ENCODE measurements around the gene BAZ1B.

- TF ChIP-seq, protein P1, sequence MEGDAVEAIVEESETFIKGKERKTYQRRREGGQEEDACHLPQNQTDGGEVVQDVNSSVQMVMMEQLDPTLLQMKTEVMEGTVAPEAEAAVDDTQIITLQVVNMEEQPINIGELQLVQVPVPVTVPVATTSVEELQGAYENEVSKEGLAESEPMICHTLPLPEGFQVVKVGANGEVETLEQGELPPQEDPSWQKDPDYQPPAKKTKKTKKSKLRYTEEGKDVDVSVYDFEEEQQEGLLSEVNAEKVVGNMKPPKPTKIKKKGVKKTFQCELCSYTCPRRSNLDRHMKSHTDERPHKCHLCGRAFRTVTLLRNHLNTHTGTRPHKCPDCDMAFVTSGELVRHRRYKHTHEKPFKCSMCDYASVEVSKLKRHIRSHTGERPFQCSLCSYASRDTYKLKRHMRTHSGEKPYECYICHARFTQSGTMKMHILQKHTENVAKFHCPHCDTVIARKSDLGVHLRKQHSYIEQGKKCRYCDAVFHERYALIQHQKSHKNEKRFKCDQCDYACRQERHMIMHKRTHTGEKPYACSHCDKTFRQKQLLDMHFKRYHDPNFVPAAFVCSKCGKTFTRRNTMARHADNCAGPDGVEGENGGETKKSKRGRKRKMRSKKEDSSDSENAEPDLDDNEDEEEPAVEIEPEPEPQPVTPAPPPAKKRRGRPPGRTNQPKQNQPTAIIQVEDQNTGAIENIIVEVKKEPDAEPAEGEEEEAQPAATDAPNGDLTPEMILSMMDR (IDR thresholded peaks at IDR 0.05; ENCODE audit: poor library complexity, severe bottlenecking), result no peak
- TF ChIP-seq, protein P2, sequence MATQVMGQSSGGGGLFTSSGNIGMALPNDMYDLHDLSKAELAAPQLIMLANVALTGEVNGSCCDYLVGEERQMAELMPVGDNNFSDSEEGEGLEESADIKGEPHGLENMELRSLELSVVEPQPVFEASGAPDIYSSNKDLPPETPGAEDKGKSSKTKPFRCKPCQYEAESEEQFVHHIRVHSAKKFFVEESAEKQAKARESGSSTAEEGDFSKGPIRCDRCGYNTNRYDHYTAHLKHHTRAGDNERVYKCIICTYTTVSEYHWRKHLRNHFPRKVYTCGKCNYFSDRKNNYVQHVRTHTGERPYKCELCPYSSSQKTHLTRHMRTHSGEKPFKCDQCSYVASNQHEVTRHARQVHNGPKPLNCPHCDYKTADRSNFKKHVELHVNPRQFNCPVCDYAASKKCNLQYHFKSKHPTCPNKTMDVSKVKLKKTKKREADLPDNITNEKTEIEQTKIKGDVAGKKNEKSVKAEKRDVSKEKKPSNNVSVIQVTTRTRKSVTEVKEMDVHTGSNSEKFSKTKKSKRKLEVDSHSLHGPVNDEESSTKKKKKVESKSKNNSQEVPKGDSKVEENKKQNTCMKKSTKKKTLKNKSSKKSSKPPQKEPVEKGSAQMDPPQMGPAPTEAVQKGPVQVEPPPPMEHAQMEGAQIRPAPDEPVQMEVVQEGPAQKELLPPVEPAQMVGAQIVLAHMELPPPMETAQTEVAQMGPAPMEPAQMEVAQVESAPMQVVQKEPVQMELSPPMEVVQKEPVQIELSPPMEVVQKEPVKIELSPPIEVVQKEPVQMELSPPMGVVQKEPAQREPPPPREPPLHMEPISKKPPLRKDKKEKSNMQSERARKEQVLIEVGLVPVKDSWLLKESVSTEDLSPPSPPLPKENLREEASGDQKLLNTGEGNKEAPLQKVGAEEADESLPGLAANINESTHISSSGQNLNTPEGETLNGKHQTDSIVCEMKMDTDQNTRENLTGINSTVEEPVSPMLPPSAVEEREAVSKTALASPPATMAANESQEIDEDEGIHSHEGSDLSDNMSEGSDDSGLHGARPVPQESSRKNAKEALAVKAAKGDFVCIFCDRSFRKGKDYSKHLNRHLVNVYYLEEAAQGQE (IDR thresholded peaks at IDR 0.05; ENCODE audit: borderline replicate concordance), result no peak
These were observed 25.5 kb downstream of the BAZ1B start for GRCh38 chr7:73496626-73497025.
